ENCODE results near the gene SCFD2.
"Not testable (repeated sequence)": the region's sequence is repeated elsewhere in the genome, so short reads cannot be mapped to it uniquely, and the experiment has no call there.

SCFD2 gene

DNA sequence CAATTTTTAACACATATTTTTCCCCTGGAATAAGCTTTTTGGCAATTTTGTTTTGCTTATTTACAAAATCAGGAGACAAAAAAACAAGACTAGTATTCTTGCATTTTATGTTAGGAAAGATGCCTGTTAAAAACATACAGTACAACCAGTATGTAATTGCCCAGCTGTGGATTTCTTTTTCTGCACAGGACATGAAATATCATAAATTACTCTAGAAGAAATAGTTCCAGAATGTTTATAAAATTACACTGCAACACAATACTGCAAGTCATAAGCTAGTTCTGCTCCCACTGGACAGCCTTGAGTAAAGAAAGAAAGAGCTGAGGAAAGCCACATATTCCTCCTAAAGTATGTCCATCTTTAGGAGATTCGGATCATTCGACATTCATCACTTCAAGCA, 133.5 kb downstream of the SCFD2 start:
- TF ChIP-seq CTCF (IDR thresholded peaks at IDR 0.05; ENCODE audit: borderline replicate concordance, control extremely low read depth, extremely low read depth, insufficient read depth, missing control alignments): no peak
- no peak for DNase-seq (ENCODE audit: low spot score)

DNA sequence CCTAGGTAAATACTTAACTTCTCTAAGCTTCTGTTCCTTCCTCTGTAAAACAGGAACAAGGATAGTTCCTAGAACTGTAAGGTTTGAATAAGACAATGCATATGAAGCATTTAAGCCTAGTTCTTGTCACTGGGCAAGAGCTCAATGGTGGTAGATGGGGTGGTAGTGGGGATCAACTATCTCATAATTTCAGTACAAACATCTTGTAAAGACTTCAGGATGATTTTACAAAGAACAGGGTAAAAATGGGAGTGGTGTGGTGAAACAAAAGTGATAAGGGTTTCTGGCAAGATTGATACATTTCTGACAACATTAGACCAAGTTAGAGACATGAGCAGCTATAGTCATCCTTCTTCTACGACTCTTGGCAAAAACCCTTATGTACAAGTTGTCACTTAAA, 137.8 kb downstream of the SCFD2 start:
- DNase-seq (ENCODE audit: low spot score): no peak
- TF ChIP-seq CTCF (IDR thresholded peaks at IDR 0.05; ENCODE audit: borderline replicate concordance, control extremely low read depth, extremely low read depth, insufficient read depth, missing control alignments): no peak
- in situ Hi-C loops (cut with MboI; ENCODE audit: low sequenced_read_pairs, unreplicated experiment): no loop called here

More for the DNA sequence above, 133.5 kb downstream of the SCFD2 start:
- in situ Hi-C loops (cut with MboI; ENCODE audit: low sequenced_read_pairs, unreplicated experiment): no loop called here

DNA sequence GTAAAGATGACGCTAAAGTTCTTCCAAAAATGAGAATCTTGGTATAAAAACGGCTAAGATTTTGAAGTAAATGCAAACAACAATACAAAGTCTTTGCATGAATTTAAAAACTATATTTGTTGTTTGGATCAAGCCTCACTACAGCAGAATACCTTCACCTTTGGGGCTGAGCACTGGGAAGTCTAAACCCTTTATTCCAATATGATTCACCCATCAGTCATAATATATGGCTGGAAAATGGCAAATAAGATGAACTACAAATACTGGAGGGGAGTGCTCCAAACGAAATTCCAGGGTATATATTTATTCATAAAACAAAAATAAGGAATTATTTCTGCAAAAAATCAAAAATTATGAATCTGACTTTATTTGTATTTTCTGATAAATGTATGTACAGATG, 138.4 kb downstream of the SCFD2 start:
- DNase-seq (ENCODE audit: low spot score): no peak
- TF ChIP-seq CTCF (IDR thresholded peaks at IDR 0.05; ENCODE audit: borderline replicate concordance, control extremely low read depth, extremely low read depth, insufficient read depth, missing control alignments): no peak
- in situ Hi-C loops (cut with MboI; ENCODE audit: low sequenced_read_pairs, unreplicated experiment): no loop called here

DNA sequence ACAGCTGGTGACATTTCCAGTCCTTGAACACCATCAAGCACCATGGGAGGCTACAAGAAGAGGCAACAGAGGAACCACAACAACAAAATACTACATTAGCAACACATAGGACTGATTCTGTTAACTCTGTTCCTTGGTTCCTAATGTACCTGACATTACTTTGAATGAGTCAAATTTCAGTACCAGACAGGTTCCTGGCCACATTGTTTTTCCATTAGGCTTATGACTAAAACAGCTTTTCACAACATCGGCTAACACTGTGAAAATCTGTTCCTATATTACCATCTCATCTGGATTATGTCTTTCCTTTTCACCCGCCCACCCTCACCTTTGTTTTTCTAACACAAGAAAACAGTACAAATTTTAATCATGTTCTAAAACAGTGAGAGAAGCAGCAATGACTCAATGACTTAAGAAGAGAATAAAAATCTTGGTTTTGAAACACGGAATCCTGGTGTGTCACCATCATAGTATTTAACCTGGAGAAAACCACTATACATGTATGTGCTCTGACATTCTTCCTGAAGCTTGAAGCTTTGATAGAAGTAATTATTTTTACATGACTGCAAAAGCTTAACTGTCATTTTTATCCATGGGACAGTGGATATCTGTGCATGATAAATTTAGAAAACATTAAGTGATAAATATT, 143.9 kb downstream of the SCFD2 start:
- in situ Hi-C loops (cut with MboI; ENCODE audit: low sequenced_read_pairs, unreplicated experiment): no loop called here
- no peak for TF ChIP-seq CTCF (IDR thresholded peaks at IDR 0.05; ENCODE audit: borderline replicate concordance, control extremely low read depth, extremely low read depth, insufficient read depth, missing control alignments)

GRCh38 chr4:53219148-53219547, 146.7 kb downstream of the SCFD2 start:
- in situ Hi-C loops (cut with MboI; ENCODE audit: low sequenced_read_pairs, unreplicated experiment); DNase-seq (ENCODE audit: low spot score): not testable (repeated sequence)

More for the DNA sequence above, 143.9 kb downstream of the SCFD2 start:
- DNase-seq (ENCODE audit: low spot score): no peak

DNA sequence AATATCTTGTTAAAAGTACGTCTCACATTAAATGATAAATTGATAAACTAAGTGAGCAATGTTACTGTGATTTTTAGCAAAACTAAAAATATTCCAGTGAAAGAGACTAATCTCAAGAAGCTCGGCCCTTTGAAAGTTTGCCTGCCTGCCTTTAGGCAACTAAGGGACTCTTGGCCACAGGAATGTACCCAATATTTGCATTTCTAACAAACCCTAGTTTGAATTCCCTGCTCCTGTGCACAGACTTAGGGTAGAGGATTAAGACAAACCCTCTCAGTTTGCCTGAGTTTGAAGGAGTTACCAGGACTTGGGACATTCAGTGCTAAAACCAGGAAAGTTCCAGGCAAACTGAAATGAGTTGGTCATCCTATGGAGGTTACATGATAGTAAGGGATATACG, 157.1 kb downstream of the SCFD2 start:
- TF ChIP-seq CTCF (IDR thresholded peaks at IDR 0.05; ENCODE audit: borderline replicate concordance, control extremely low read depth, extremely low read depth, insufficient read depth, missing control alignments): no peak
- DNase-seq (ENCODE audit: low spot score): no peak
- in situ Hi-C loops (cut with MboI; ENCODE audit: low sequenced_read_pairs, unreplicated experiment): no loop called here

GRCh38 chr4:53205970-53206369, 159.9 kb downstream of the SCFD2 start:
- no peak for TF ChIP-seq CTCF (IDR thresholded peaks at IDR 0.05; ENCODE audit: borderline replicate concordance, control extremely low read depth, extremely low read depth, insufficient read depth, missing control alignments)
- in situ Hi-C loops (cut with MboI; ENCODE audit: low sequenced_read_pairs, unreplicated experiment): no loop called here
- DNase-seq (ENCODE audit: low spot score): no peak
